ENCODE results near the gene CPNE4.

CPNE4 gene

DNA sequence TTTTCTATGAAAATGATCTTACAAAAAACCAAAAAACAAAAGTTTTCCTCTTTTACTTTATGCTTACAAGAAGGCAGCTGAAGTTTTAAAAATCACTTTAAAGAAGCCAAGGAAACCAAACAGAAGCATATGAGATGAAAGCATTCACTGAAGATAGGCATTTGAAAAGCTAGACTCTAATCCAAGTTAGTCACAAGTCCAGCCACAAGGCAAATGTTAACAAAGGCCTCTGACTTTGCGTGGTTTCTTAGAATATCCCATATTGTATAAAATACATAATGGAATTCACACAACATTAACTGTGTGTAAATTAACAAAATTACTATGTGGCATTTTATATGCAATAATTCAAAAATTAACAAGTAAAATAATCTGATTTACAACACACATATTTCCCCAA is 549.7 kb downstream of the CPNE4 start:
- no peaks in the 10 kb centered on the region for H3F3A ChIP-seq (ENCODE audit: control insufficient read depth, insufficient read depth)
- no peak overlapping the region for H3K4me3 ChIP-seq (ENCODE audit: low read length)
- no peak overlapping the region for H3K27ac ChIP-seq (ENCODE audit: low read depth, low read length)
- H4K20me1 ChIP-seq (ENCODE audit: control insufficient read depth, insufficient read depth, low read depth, low read length) = 0 out of 2 replicates have a peak, but pooled peaks cover 3% of the 10 kb centered on the region
- no peak for TF ChIP-seq EZH2phosphoT487 (IDR thresholded peaks at IDR 0.05; ENCODE audit: borderline replicate concordance, low read length)
- TF ChIP-seq, protein P1, sequence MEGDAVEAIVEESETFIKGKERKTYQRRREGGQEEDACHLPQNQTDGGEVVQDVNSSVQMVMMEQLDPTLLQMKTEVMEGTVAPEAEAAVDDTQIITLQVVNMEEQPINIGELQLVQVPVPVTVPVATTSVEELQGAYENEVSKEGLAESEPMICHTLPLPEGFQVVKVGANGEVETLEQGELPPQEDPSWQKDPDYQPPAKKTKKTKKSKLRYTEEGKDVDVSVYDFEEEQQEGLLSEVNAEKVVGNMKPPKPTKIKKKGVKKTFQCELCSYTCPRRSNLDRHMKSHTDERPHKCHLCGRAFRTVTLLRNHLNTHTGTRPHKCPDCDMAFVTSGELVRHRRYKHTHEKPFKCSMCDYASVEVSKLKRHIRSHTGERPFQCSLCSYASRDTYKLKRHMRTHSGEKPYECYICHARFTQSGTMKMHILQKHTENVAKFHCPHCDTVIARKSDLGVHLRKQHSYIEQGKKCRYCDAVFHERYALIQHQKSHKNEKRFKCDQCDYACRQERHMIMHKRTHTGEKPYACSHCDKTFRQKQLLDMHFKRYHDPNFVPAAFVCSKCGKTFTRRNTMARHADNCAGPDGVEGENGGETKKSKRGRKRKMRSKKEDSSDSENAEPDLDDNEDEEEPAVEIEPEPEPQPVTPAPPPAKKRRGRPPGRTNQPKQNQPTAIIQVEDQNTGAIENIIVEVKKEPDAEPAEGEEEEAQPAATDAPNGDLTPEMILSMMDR (IDR thresholded peaks at IDR 0.05; ENCODE audit: low read depth, low read length, poor library complexity, severe bottlenecking) = no peak
- H3K9me3 ChIP-seq (ENCODE audit: control insufficient read depth, insufficient read depth, low read length) = no peaks in the 10 kb centered on the region
- H3K36me3 ChIP-seq (ENCODE audit: control insufficient read depth, low read length) = peaks cover 77% of the 10 kb centered on the region
- H3K9me2 ChIP-seq (replicated peaks; ENCODE audit: control insufficient read depth, low read length) = no peaks in the 10 kb centered on the region
- H3K27me3 ChIP-seq (ENCODE audit: control insufficient read depth, low read length) = no peaks in the 10 kb centered on the region
- H3K79me2 ChIP-seq (ENCODE audit: control insufficient read depth, low read length) = peaks cover 13% of the 10 kb centered on the region
- H3K4me2 ChIP-seq (ENCODE audit: low read length) = no peak overlapping the region
- peaks cover 10% of the 10 kb centered on the region for H3K4me1 ChIP-seq (ENCODE audit: control insufficient read depth, low read length)

DNA sequence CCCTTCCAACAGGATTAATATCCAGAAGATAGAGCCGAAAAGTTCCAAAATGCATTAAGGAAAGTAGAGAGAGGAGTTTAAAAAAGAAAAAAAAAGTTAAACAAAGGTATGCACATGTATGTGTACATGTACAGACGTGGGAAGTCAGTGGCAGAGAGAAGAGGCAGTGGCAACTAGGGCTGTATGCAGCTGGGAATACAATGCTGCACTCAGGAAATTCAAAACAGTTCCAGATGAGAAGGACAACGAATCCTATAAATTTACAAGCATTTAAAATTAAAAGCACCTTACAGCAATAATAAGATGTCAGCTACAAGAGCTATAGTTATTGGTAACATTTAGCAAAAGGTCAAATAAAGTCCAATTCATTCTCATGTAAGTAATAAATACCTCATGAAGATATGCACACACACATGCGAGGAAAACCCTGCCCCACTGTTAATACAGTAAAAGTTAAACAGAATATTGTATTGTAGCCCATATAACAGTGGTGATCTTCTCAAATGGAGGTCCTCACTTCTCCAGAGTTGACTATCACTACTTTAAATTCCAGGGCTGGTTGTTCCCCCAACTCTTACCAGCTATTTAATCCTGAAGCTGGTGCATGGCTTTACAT is 550.2 kb downstream of the CPNE4 start:
- H3K36me3 ChIP-seq (ENCODE audit: control insufficient read depth, low read length) = peaks cover 74% of the 10 kb centered on the region
- H3K4me2 ChIP-seq (ENCODE audit: low read length) = no peak overlapping the region
- peaks cover 13% of the 10 kb centered on the region for H3K79me2 ChIP-seq (ENCODE audit: control insufficient read depth, low read length)
- H3K4me1 ChIP-seq (ENCODE audit: control insufficient read depth, low read length) = peaks cover 10% of the 10 kb centered on the region
- no peaks in the 10 kb centered on the region for H3F3A ChIP-seq (ENCODE audit: control insufficient read depth, insufficient read depth)
- TF ChIP-seq, protein P1 (IDR thresholded peaks at IDR 0.05; ENCODE audit: low read depth, low read length, poor library complexity, severe bottlenecking) = no peak
- TF ChIP-seq EZH2phosphoT487 (IDR thresholded peaks at IDR 0.05; ENCODE audit: borderline replicate concordance, low read length) = no peak
- H3K9me2 ChIP-seq (replicated peaks; ENCODE audit: control insufficient read depth, low read length) = no peaks in the 10 kb centered on the region
- H4K20me1 ChIP-seq (ENCODE audit: control insufficient read depth, insufficient read depth, low read depth, low read length) = 0 out of 2 replicates have a peak, but pooled peaks cover 3% of the 10 kb centered on the region
- no peaks in the 10 kb centered on the region for H3K9me3 ChIP-seq (ENCODE audit: control insufficient read depth, insufficient read depth, low read length)
- H3K4me3 ChIP-seq (ENCODE audit: low read length) = no peak overlapping the region
- no peaks in the 10 kb centered on the region for H3K27me3 ChIP-seq (ENCODE audit: control insufficient read depth, low read length)
- H3K27ac ChIP-seq (ENCODE audit: low read depth, low read length) = no peak overlapping the region

Data from DOHH2 (cell line).